COR-L47 (cell line): ENCODE data around the gene PNMA1.
"Not testable (repeated sequence)": the region's sequence is repeated elsewhere in the genome, so short reads cannot be mapped to it uniquely, and the experiment has no call there.

ENCODE experiments used
- DNase-seq: peaks from one replicate; lab custom pipeline; 2025; lab: John Stamatoyannopoulos, UW

PNMA1 gene

DNA sequence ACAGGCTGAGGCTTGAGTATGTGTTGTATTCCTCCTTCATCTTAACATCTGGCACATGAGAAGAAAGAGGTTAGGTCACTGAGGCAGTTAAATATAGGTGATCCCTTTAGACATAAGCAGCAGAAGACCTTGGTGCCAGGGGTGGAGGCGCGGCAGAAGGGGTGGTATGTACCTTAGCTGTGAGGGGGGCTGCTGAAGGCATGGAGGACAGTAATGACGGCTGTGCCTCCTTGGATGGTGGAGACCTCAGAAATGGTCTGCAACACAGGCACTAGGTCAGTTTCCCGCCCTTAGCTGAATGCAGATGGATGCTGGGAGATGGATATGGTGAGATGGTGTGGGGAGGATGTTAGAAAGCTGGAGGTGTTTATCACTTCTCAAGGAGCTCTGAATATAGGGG is 1.5 kb upstream of the PNMA1 start:
- no peak for DNase-seq

DNA sequence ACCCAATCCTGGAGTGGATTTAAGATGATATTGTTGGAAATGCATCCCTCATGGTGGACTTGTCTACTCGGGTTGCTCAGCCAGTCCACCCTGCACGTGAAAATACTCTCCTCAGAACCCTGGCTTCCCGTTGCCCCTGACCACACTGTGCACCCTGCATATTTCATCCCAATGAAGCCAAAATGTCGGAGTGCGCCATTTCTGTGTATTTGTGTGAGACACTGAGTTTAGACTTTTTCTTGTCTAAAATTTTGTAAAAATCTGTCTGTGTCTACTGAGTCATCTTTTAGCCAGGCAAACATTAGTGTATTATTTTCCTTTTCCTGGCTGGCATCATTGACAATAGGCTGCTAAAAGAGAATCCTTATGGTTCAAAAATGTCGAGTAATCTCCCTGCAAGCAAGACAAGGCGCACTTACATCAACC is 485 bp upstream of the PNMA1 start:
- peak; percentile 67 for DNase-seq

DNA sequence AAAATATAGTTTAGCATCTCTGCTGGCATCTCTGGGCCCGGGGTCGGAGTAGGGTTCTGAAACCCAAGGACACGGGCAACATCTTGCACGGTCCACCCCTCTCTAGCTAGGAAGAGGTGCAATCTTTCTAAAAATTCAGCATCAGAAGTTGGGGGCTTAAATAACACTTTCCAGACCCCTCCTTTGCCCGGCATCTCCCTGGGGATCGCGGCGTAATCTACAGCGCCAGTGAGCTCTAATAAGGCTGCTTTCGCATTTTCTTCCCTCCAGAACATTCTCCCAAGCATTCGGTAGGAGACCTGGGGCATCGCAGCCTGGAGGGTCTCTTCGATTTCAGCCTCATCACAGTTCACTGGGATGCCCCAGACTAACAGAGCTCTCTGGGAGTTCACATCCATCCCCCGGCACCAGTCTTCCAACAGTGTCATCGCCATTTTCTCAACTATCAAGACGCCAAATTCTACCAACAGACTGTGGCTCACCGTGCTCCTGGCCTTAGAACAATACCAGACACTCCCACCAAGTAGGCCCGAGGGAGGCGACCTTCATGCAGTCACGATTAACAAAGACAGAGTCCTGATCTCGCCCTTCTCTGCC is 880 bp downstream of the PNMA1 start:
- DNase-seq: no peak

DNA sequence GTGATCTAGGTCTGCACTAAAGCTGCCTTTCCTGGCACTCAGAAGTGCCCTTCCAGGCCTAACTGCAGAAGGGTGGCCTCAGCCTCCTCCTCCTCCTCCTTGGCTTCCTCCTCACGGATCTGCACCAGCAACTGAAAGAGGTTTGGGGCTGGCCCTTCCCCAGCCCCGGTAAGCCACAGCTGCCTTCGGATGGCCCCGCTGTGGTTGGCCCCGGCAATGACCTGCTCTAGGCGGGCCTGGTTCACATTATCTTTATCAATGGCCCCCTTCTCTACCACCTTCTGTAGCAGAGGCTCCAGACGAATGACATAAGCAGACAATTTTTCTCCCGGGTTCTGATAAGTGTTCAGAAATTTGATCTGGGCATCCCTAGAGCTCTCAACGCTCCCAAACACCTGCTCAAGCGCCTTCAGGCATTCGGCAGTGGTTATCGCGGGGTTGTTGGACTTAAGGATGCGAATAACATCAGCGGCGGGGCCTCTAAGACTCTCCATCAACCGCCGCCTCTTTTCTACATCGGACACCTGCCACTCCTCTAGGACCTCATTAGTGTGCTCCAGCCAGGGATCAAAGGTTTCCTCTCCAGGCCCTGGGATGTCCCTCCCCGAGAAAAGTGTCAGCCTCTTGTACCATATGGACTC is 1.5 kb downstream of the PNMA1 start:
- DNase-seq: peak; percentile 28

DNA sequence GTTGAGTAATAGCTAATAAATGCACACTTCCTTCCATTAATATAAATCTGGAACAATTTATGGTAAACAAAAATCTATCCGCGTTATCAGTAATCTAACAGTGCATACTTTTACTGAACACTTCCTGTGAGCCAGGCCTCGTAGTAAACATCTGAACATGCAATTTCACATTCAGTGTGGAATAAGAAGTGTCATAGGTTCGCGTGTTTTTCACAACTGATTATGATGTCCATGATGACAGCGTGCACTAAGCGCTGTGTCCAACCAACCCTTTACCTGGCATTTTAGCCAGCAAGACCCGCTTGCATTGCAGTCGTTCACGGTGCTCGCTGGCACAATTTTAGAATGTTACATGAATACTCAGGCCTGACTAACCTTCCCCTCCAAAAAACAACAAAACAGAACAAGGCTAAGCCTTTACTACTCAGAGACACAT is 2.1 kb downstream of the PNMA1 start:
- no peak for DNase-seq

DNA sequence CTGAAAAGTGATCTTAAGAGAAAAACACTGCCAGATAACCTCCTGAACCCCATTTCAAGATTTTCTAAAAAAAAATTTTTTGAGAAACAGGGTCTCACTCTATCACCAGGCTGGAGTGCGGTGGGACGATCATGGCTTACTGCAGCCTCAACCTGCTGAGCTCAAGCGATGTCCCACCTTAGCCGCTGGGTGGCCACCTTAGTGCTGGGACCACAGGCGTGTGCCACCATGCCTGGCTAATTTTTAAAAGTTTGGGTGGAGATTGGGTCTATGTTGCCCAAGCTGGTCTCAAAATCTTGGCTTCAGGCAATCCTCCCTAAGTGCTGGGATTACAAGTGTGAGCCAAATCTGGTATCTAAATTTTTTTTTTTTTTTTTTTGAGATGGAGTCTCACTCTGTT is 3.4 kb downstream of the PNMA1 start:
- DNase-seq: no peak

DNA sequence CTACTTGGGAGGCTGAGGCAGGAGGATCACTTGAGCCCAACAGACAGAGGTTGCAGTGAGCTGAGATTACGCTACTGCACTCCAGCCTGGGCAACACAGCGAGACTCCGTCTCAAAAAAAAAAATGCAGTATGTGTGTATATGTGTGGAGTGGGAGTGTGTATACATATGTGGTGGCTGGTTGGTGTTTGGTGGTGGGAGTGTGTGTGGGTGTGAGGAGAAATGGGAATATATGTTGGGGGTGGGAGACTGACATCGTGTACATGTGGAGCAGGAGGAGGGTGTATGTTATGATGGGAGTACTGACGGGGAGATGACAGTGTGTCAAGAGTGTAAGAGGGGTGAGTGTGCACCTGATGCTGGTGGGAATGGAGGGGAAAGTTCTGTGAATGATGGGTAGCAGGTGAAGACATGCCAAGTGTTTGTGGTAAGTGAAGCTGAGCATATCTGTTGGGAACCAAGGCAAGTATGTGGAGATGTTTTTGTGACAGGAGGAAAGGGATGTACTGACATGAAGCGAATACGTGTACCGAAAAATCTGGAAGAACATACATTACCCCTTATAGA is 4.2 kb downstream of the PNMA1 start:
- no peak for DNase-seq

DNA sequence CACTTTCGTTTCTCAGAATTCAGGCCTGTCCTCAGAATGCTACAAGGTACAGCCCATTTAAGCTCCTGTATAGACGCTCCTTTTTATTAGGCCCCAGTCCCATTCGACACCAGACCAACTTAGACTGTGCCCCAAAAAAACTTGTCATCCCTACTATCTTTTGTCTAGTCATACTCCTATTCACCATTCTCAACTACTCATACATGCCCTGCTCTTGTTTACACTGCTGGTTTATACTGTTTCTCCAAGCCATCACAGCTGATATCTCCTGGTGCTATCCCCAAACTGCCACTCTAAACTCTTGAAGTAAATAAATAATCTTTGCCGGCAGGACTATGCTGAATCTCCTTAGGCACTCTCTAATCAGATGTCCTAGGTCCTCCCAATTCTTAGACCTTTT is 6.1 kb downstream of the PNMA1 start:
- not testable (repeated sequence) for DNase-seq

DNA sequence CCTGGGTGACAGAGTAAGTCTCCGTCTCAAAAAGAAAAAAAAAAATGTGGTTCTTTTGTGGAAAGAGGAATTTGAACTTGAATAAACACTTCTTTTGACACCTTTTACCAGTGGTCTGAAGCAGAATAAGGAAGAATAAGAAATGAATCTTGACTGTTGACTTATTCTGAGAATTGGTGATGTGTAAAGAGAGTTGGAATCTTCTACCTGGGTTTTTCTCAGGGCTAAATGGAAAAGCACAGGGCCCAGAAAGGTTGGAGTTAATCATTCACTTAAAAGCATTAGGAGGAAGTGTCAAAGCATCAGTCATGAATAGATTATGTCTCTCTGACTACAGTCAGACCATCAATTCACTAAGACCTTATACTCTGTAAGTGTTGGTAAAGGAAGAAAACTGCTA is 13.9 kb downstream of the PNMA1 start:
- no peak for DNase-seq

DNA sequence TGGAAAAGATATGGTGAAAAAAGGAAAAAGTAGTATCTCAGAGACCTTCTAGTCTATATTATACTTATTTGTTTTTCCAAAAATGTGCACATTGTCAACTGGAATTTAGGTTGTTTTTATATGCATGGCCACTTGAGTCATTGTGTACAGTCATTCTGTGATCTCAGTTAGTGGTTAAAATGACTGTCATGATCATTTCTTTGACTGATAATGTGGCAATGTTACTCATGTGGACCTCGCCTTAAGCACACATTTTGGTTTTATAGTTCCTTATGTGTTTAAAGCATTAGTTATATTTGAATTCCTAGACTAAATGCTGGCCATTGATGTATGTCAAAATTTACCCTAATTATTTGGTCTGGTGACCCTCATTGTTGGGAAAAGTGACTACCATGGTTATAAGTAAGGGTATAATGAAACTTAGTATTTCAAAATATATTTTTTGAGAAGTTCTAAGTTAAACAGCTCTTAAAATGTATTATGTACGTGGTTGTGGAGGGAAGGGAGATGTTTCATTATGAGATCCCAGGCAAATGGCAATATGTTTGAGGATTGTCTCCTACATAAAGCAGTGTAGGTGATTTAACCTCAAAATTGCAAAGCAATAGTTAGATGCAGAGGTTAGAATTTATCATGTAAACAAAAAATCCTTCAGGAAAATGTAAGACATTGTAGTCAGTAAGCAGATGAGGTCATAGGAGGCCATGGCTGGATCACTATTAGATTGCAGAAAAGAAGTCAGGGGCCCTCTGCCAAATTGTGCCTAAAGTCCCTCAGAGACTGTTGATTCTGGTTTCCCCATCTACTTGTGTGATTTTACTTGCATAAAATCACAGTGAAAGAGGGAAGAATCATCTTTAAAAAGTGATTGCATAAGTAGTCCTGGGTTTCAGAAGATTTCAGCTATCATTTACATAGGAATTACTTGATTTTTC is 17.5 kb downstream of the PNMA1 start:
- no peak for DNase-seq

DNA sequence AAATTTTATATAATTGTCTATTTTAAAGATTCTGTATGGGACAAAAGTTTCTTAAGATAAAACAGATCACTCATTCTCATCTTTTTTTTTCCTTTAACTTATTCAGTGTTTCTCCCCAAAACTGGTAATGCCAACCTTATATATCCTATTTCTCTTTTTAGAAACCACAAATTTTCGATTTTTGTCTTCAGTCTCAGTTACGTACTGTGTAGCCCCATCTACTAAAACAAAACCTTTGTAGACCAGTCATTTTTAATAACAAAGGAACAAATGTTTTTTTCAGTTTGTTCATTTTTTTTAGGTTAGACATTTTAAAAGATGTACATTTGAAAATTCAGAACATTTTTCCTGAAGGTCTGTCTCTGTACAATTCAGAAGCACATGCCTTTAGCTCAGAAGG is 18.2 kb downstream of the PNMA1 start:
- no peak for DNase-seq

DNA sequence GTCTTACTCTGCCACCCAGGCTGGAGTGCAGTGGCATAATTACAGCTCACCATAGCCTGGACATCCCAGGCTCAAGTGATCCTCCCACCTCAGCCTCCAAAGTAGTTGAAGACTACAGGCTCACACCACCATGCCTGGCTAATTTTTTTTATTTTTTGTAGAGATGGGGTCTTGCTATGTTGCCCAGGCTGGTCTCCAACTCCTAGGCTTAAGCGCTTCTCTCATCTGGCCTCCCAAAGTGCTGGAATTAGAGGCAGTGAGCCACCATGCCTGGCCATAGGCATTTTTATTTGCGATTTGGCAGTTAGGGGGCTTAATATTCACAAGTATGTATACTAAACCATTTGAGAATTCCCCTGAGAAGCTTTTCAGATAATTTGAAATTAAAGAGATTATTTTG is 19.1 kb downstream of the PNMA1 start:
- DNase-seq: no peak

DNA sequence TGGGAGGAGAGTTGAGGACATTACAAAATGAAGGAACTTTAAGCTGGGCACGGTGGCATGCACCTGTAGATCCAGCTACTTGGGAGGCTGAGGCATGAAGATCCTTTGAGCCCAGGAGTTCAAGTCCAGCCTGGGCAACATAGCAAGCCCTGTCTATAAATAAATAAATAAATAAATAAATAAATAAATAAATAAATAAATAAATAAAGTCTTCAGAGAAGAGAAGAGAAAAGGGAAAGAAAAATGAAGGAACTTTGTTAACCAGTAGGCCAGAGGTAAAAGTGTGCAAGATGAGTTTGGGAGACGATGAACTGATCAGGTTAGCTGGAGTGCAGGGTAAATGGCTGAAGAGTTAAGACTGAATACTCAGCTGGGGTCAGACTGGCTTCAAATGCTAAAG is 20.1 kb downstream of the PNMA1 start:
- DNase-seq: no peak

DNA sequence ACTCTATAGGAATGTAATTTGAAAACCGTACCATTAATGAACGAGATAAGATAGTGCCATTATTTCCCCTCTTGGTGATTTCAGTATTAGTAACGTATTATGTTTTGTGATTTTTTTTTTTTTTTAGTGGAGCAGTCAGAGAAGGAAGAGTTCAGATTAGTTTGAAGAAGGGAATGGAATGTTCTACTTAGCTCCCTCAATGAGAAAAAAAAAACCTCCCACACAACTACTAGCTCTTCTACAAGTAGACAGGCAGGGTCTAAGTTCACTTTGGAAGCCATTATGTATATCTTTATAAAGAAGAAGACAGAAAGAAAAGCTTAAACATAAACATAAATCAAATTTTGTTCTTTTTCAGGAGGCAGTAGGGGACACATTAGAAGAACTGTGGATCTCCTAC is 27.3 kb downstream of the PNMA1 start:
- DNase-seq: no peak

DNA sequence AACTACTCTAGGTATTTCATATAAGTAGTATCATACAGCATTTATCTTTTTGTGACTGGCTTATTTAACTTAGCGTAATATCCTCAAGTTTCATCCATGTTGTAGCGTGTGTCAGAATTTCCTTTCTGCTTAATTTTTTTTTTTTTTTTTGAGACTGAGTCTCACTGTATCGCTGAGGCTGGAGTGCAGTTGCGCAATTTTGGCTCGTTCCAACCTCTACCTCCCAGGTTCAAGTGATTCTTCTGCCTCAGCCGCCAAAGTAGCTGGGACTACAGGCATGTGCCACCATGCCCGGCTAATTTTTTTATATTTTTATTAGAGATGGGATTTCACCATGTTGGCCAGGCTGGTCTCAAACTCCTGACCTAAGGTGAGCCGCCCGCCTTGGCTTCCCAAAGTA is 28.9 kb downstream of the PNMA1 start:
- no peak for DNase-seq

DNA sequence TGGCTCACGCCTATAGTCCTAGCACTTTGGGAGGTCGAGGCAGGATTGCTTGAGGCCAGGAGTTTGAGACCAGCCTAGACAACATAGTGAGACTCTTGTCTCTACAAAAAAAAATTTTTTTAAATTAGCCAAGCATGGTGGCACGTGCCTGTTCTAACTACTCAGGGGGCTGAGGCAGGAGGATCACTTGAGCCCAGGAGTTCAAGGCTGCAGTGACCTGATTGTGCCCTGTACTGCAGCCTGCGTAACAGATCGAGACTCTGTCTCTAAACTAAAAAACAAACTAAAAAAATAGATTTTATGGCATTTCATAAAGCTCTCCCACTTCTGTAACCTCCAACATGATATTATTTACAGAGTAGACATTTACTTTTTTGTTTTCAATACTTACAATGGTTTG is 29.6 kb downstream of the PNMA1 start:
- no peak for DNase-seq

DNA sequence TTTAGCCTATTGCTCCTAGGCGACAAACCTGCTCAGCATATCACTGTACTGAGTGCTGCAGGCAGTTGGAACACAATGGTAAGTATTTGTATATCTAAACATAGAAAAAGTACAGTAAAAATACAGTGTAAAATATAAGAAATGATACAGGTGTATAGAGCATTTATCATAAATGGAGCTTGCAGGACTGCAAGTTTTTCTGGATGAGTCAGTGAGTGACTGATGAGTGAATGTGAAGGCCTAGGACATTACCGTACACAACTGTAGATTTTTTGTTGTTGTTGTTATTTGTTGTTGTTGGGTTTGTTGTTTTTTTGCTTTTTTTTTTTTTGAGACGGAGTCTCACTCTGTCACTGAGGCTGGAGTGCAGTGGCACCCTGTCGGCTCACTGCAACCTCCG is 33.4 kb downstream of the PNMA1 start:
- no peak for DNase-seq

DNA sequence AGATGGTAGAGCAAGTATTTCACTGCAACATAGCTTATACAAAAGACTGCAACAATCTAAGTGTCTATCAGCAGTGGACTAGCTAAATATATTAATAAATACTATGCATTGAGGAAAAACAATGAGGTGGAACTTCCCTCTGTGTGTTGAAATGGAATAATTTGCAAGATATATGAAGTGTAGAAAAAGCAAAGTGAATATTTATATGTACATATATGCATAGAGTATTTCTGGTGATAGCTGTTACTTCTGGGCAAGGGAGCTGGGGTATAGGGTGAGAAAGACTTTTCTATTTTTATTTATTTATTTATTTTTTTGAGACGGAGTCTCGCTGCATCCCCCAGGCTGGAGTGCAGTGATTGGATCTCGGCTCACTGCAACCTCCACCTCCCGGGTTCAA is 35.5 kb downstream of the PNMA1 start:
- no peak for DNase-seq

DNA sequence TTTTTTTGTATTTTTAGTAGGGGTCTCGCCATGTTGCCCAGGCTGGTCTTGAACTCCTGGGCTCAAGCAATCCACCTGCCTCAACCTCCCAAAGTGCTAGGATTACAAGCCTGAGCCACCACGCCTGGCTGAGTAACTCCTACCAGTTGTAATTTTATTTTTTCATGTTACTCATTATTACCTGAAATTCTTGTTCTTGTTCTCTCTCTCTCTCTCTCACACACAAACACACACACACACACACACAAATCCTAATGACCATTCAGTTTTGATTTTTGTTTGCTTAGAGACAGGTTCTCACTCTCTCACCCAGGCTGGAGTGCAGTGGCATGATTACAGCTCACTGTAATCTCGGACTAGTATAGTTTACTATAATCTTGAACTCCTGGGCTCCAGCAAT is 39.2 kb downstream of the PNMA1 start:
- DNase-seq: no peak

DNA sequence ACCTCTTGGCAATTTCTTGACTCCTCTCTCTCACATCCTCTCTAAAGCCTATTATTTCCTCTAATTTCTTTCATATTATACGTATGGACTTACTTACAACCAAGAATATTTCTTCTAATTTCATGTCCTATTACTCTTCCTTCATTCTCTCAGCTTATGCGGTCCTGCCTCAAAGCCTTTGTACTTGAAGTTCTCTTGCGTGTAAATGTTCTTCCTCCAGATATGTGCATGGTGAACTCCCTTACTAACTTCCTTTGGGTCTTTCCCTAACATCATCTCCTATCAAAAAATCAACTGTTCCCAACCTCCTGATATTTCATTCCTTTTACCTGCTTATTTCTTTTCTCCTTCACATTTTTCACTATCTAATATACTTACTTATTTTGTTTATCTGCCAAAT is 46.3 kb downstream of the PNMA1 start:
- DNase-seq: no peak

DNA sequence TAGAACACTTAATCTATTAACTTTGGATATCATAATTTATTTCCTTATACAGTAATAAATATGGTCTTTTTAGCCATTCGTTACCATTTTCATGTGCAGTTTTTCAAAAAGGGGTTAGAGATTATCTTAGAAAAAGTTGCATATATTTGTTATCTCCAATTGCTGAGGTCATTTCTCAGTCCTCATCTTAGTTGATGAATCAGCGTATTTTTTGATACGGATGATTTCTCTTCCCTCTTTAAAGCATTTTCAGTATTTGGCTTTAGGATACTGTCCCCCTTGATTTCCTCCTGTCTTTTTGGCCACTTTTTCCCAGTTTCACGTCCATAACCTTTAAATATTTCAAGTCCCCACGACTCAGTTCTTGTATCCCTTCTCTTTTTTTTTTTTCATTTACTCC is 47.6 kb downstream of the PNMA1 start:
- no peak for DNase-seq

DNA sequence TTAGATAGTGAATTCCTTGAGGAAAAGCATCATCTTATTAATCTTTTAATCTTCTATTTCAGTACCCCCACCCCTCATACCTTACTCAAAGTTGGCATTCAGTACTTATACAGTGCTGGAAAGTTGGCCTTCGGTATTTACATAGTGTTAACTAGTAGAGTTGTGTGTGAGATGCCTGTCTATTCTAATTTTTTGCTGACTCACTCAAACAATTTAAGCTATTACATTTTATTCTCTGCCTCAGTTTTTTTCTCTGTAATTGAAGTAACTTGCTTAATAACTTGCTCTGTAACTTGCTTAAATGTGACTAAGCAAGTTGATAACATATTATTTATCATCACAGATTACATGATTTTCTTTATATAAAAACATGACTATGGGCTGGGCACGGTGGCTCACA is 49.1 kb downstream of the PNMA1 start:
- DNase-seq: no peak
